Upper lobe of right lung (tissue), 1 donor: ENCODE results near the gene GALR2. TPM values are rescaled to one million over a fixed set of nuclear protein-coding genes. Genes with fewer than 3 reads are reported as not detected.

Experiments
- ATAC-seq: fragments of 200-7000 bp; cut with Tn5 transposase; one replicate; pipeline ENCODE4 v1.9.1; 2020; ENCODE audit warnings: mild to moderate bottlenecking, moderate library complexity
- DNase-seq: peaks from one replicate; pipeline ENCODE4 v3.0.0-alpha.2; 2020
- H3K27ac ChIP-seq: fragments of 200-600 bp; one replicate; pipeline ENCODE4 v1.8.0; 2022
- H3K27me3 ChIP-seq: fragments of 200-600 bp; one replicate; pipeline ENCODE4 v1.8.0; 2022; ENCODE audit warnings: mild to moderate bottlenecking
- H3K36me3 ChIP-seq: fragments of 200-600 bp; one replicate; pipeline ENCODE4 v1.8.0; 2022
- H3K4me1 ChIP-seq: fragments of 200-600 bp; one replicate; pipeline ENCODE4 v1.8.0; 2022
- H3K4me3 ChIP-seq: fragments of 200-600 bp; one replicate; pipeline ENCODE4 v1.8.0; 2022; ENCODE audit warnings: mild to moderate bottlenecking
- H3K9me3 ChIP-seq: fragments of 200-600 bp; one replicate; pipeline ENCODE4 v1.8.0; 2022
- CTCF ChIP-seq: fragments of 200-600 bp; IDR thresholded peaks from one replicate; pipeline ENCODE4 v1.8.0; 2022; ENCODE audit warnings: antibody characterized with exemption
- intact Hi-C: fragments of 100-400 bp; cut with DNase I; formaldehyde crosslinking; loops from one replicate; pipeline ENCODE4 v1.11.0; 2022
- total RNA-seq: library from RNA; stranded (reverse); fragmentation: NEBNext Ultra II Directional; extraction: Animal tissue kit (Norgen Biotek cat#: 25700); gene quantifications from one replicate; pipeline ENCODE4 v1.2.1, GENCODE V29; 2021
- donor health status: DM: no; HTN: yes; CAD: no; lungs with severe emphysema.

GALR2 gene
- total RNA-seq, 1 donor from 2014 or later: not detected

GRCh38 chr17:76089680-76090516, 15.3 kb downstream of the GALR2 start:
- DNase-seq (no peak), ATAC-seq (no peak)
- H3K36me3 ChIP-seq: peaks cover 98% of the 10 kb centered on the region
- intact Hi-C loops: no loop called here
- H3K27me3 ChIP-seq: no peaks in the 10 kb centered on the region
- H3K4me1 ChIP-seq: no peaks in the 10 kb centered on the region
- no peak for TF ChIP-seq CTCF
- H3K27ac ChIP-seq: no peak overlapping the region
- no peaks in the 10 kb centered on the region for H3K9me3 ChIP-seq
- no peak overlapping the region for H3K4me3 ChIP-seq

DNA sequence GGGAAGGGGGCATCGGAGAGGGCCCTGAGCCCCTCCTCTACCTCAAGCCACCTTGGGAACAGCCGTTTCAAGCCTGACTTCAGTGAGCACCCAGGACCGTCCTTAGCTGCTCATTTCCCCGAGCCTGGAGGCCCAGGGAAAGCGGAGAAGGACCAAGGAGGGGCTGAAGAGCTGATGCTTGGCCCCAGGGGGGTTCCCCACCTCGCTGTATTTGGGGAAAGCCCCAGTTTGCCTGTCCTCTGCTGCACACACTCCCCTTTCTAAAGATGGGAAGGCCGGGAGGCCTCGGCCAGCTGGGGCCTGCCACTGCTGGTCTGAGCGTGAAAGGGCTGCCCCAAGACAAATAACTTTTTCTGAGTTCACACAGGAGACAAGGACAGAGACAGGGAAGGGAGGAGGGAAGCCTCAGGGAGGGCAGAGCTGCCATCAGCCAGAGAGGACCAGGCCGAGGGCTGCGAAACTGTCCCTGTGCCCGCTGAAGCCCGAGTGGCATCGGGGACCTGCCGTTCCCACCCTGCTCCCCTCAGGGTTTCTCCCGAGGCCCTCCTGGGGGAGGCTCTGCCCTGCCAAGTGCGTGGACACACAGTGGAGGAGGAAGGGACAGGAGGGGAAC, 16.0 kb downstream of the GALR2 start:
- DNase-seq (no peak), ATAC-seq (no peak)
- no peaks in the 10 kb centered on the region for H3K27me3 ChIP-seq
- H3K4me1 ChIP-seq: no peaks in the 10 kb centered on the region
- H3K4me3 ChIP-seq: no peak overlapping the region
- intact Hi-C loops: no loop called here
- no peak for TF ChIP-seq CTCF
- peaks cover 98% of the 10 kb centered on the region for H3K36me3 ChIP-seq
- no peak overlapping the region for H3K27ac ChIP-seq
- no peaks in the 10 kb centered on the region for H3K9me3 ChIP-seq

DNA sequence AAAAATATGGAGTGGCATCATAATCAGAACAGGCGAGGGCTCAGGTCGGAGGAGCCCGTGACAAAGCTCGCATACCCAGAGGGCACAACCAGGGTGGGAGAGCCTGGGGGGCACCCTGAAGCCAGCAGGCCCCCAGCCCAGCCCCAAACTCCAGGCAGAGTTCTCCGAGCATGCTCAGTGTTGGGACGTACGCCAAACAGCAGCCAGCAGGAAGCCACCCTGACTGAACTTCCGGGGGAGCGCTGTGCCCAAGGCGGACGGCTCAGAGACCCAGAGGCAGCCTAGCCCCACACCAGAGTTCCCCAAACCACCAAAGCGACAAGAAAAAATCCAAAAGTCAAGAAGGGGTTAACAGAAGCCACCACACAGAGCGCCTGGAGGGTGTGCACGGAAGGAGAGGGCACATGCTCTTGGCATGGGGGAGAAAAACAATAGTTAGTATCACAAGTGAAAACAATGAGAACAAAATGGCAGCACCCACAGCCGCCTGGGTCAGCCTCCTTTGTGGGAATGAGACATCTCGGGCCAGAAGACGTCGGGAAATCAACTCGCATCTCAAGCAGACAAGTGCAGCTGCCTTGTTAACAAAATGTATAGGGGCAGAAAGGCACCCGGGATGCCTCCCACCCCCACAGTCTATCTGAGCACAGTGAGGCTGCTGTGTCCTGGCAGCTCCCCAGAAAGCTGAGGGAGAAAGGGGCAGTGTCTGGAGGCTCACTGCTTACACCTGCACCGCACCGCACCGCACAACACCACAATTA, 17.1 kb downstream of the GALR2 start:
- Histone ChIP-seq H3K27me3 (no peaks in the 10 kb centered on the region), H3K36me3 (peaks cover 98% of the 10 kb centered on the region), H3K4me3 (no peak overlapping the region), H3K4me1 (no peaks in the 10 kb centered on the region), H3K27ac (no peak overlapping the region), H3K9me3 (no peaks in the 10 kb centered on the region)
- ATAC-seq (no peak), DNase-seq (no peak)
- no peak for TF ChIP-seq CTCF
- intact Hi-C loops: no loop called here

- no peak overlapping the region for H3K4me3 ChIP-seq
- no peak for TF ChIP-seq CTCF
- intact Hi-C loops: no loop called here
- no peak overlapping the region for H3K27ac ChIP-seq
- H3K27me3 ChIP-seq: no peaks in the 10 kb centered on the region
- no peak for DNase-seq
- H3K9me3 ChIP-seq: no peaks in the 10 kb centered on the region
- no peak for ATAC-seq
- peaks cover 98% of the 10 kb centered on the region for H3K36me3 ChIP-seq
- no peaks in the 10 kb centered on the region for H3K4me1 ChIP-seq
Observed at GRCh38 chr17:76092526-76093413, 18.2 kb downstream of the GALR2 start.

GRCh38 chr17:76094046-76094445, 19.5 kb downstream of the GALR2 start:
- no peak overlapping the region for H3K4me3 ChIP-seq
- H3K27ac ChIP-seq: no peak overlapping the region
- peaks cover 95% of the 10 kb centered on the region for H3K36me3 ChIP-seq
- DNase-seq (no peak), ATAC-seq (no peak)
- H3K9me3 ChIP-seq: no peaks in the 10 kb centered on the region
- intact Hi-C loops: no loop called here
- H3K4me1 ChIP-seq: no peaks in the 10 kb centered on the region
- H3K27me3 ChIP-seq: no peaks in the 10 kb centered on the region
- TF ChIP-seq CTCF: no peak
